G401 (cell line): ENCODE data around the gene ZCCHC18. TPM values are rescaled to one million over a fixed set of nuclear protein-coding genes. Genes with fewer than 3 reads are reported as not detected.
A peak's percentile ranks its signal among the peaks of the same experiment; 100 is the strongest.
"Not testable (repeated sequence)": the region's sequence is repeated elsewhere in the genome, so short reads cannot be mapped to it uniquely, and the experiment has no call there.

Source experiments
- DNase-seq: peaks from one replicate; pipeline ENCODE4 v3.0.0-alpha.2; 2015; ENCODE audit warnings: low spot score
- in situ Hi-C: cut with HindIII; loops from 2 replicates; pipeline ENCODE4 v1.10.0; 2016; ENCODE audit warnings: low sequenced_read_pairs, mixed read lengths
- total RNA-seq: library from RNA; depleted of rRNA; stranded (reverse); fragments of >200 nt; shearing (Covaris generic); gene quantifications from 2 replicates; pipeline ENCODE4 v1.2.3, GENCODE V29; 2014; rRNA removed

ZCCHC18 gene
- total RNA-seq, result 0.20 TPM in 1 of 2 replicates, not detected in the other

DNA sequence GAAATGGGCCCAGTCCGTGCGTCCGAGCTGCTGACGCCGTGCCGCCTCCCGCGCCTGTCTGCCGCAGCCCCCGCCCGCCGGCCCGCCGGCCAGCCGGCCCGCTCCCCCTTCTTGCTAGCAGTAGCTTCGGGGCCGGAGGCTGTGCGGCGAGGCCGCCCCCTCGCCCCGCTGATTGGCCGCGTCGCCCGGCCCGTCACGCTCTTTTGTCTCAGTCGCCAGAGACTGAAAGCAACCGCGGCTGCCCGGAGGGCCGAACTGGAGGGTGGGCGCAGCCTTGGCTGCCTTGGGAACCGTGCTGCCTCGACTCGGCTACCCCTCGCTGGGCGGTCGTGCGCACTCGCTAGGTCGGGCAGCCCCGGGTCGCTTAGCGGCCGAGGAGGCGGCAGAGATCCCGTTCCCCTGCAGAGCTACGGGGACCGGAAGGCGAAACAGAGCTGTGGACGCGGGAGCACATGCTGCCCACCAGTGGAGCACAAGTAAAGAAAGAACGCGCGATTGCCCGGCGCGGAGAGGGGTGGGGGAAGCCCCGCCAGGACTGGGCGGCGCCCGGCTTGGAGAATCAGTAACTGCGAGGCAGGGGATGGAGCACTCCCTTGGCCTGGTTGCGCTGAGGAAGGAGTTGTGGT, at the start of gene ZCCHC18:
Gene ZCCHC18 (plus strand): TSS at position 198 of the 626 bp plus-strand sequence. CDS start 1,589 bp downstream, outside the sequence.
- in situ Hi-C loops, result no loop called here
- DNase-seq, result peak; percentile 63

DNA sequence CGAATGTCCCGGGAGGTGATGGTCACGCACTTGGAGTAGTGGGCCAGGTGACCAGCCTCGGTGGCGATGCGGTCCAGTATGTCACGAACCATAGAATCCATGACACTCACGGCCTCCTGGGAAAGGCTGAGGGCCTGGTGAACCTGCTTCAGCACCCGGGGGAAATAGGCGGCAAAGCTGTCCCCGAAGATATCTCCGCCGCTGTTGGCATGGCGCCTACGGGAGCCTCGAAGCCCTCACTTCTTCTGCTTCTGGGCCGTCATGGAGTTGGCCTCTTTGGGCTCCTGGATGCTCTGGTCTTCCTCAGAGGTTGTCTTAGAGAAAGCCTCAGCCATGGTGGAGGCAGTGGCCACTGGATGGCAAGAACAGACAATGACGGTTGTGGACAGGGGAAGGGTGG, 49.7 kb upstream of the ZCCHC18 start:
- in situ Hi-C loops, DNase-seq: not testable (repeated sequence)

DNA sequence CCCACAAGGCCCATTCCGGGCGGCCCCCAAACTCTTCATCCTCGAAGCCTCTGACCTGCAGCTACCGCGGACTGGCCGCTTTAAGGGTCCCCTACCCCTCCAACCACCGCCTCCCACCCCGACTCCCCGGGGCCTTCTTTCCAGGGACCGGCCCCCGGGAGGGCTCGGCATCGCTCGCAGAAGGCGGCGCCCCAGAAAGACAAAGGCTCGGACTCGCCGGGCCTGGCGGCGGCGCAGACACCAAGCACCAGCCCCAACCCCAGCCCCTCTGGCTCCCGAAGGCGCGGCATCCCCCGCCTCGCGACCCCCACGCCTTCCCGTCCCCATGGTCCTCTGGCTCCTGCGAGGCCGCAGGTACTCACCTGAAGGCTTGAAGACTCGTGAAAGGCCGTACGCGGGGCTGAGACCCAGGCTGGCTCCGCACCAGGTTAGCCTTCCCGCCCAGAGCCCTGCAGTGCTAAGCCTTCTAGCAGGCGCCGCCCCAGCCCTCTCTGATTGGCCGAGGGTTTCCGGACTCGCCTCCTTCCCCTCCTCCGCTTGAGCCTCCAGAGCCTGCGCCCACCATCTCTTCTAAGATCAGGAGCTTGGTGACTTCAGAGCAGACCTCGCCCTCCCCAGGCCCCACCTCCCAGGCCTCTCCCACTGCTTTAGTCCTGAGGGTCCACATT, 36.4 kb upstream of the ZCCHC18 start, which contains the start of gene TMSB15C:
Gene TMSB15C (minus strand): TSS at position 459 of the 668 bp plus-strand sequence.
- DNase-seq, in situ Hi-C loops: not testable (repeated sequence)

DNA sequence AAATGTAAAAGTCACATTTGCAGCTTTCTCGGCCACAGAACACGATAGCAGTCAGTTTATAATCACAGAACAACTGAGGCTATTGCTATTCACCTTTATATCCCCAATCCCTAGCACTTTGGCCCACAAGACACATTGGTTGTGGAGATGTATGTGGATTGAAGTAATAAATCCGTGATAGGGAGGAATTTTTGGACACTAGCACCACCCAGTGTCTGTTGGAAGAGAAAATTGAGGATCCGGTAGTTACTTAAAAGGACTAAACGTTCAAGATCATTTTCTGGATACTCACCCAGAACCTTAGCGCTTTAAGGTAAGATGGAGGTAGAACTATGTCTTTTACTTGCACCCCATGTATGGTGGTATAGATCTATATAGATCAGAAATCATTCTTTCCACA, 34.5 kb upstream of the ZCCHC18 start:
- DNase-seq, in situ Hi-C loops: not testable (repeated sequence)

DNA sequence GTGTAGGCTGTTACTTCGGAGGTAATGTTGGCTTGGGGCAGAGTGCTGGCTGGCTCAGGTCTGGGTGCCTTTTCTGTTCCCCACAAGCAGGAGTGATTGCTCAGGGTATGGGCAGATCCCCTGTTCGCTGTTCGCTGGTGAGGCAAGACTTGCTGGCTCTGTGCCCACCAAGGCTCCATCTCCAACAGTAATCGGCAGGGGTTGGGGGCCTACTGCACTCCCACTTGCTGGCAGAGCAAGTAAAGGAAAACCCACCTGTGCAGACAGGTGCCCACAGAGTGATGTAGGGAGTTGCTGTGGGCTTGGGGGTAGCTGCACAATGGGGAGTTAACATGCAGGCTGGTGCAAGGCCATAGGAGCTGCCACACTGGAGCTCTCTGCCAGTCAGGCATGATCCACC, 28.3 kb upstream of the ZCCHC18 start:
- in situ Hi-C loops, result no loop called here
- DNase-seq, result no peak

DNA sequence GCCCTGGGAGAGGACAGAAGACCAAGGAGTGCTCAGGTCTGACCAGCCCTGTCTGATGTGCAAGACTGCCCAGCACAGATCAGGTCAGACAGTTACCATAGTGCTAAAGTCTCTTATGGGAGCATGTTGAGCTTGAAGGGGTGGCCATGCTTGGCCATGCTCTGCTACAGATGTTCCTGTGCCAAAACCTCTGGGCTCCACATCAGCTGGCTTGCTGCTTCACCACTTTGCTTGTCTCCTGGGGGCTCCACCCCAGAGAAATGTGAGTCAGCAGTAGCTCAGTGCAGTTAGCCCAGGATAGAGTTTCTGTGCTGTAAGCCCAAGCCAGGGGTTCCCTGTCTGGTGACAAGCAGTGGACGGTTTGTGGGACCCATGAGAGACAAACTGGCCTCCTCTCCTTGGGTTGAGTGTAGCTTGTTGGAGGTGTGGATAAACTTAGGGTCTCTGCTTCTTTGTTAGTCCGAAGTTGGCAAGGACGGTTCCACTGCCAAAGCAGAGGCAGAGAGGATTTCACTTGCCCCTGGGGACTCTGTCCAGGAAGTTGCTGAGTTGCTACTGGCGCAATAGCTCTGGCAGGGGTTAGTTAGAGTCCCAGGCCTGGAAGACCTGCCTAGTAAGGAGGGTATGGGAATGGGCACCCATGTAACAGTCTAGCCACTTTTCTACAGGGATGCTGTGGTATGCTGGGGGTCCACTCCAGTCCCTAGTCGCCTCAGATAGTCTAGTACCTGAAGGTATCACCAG, 27.6 kb upstream of the ZCCHC18 start:
- DNase-seq, result no peak
- in situ Hi-C loops, result no loop called here

DNA sequence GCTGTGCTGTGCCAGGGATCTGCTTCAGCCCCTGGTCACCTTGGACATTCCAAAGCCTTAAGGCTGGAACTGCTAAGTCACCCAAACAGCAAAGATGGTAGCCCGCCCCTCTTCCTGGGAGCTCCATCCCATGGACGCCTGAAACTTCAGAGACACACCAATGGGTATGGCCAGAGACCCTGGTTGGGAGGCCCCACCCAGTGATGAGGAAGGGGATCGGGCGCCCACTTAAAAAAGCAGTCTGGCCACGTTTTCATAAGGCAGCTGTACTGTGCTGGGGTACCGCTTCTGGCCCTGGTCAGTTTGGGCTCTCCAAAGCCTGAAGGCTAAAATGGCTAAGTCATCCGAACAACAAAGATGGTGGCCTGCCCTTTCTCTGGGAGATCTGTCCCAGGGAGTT, 26.8 kb upstream of the ZCCHC18 start:
- in situ Hi-C loops, result no loop called here
- DNase-seq, result no peak

DNA sequence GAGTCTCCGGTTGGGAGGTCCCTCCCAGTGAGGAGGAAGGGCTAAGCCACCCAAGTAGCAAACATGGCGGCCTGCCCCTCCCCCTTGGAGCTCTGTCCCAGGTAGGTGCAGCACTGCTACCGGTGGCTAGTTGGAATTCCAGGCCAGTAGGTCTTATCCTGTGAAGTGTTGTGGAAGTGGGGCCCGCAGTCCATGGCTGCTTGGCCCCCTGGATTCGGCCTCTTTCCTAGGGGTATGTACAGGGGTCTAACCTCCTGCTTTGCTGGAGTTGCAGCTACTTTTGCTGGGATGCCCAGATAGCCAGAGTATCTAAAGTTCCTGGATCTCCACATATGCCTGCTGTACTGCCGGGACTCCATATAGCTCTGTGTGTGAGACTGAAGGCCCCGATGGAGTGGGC, 26.4 kb upstream of the ZCCHC18 start:
- DNase-seq, result no peak
- in situ Hi-C loops, result no loop called here

DNA sequence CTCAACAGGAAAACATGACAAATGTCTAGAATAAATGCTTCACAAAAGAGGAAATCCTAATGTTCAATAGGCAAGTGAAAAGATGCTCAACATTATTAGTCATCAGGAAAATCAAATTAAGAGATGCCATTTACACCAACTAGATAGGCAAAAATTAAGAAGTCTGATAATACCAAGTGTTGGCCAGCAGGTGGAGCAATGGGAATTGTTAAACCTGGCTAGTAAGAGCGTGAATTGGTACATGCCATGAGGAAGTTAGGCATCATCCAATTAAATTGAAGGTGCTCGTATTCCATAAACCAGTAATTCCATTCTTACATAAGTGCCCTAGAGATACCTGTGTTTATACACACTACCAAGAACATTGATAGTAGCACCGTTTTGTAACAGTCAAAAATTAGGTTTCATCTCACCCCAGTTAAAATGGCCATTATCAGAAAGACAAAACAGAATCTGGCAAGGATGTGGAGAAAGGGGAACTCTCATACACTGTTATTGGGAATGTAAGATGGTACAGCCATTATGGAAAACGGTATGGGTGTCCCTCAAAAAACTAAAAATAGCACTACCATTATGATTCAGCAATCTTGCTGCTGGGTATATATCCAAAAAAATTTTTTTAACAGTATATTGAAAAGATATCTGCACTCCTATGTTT, 14.0 kb upstream of the ZCCHC18 start:
- in situ Hi-C loops, result no loop called here
- DNase-seq, result peak; percentile 91

DNA sequence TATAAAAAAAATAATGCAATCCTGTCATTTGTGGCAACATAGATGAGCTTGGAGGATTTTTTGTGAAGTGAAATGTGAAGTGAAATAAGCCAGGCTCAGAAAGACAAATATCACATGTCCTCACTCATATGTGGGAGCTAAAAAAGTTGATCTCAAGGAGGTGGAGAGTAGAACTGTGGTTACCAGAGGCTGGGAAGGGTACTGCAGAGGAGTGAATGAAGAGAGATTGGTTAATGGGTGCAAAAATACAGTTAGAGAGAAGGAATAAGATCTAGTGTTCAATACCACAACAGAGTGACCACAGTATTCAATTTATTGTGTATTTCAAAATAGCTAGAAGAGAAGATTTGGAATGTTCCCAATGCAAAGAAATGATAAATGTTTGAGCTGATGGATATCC, 13.4 kb upstream of the ZCCHC18 start:
- in situ Hi-C loops, result no loop called here
- DNase-seq, result no peak

DNA sequence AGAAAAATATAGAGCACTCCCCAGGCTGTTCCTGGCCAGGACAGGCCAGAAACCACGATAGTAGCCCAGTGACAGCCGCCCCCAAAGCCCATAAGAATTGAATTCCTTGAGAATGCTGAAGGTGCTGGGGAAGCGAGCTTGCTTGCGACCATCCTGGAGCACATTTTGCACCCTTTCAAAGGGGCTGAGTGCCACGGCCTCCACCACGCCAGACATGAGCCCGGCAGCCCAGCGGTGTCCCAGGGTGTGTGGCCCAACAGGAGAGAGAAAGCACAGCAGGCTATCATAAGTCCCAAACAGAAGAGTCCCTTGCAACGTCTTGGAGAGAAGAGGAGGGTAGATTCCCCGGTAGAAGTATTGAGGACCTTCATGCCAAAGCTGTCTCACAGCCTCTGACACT, 7.6 kb upstream of the ZCCHC18 start:
- DNase-seq, result no peak
- in situ Hi-C loops, result no loop called here

DNA sequence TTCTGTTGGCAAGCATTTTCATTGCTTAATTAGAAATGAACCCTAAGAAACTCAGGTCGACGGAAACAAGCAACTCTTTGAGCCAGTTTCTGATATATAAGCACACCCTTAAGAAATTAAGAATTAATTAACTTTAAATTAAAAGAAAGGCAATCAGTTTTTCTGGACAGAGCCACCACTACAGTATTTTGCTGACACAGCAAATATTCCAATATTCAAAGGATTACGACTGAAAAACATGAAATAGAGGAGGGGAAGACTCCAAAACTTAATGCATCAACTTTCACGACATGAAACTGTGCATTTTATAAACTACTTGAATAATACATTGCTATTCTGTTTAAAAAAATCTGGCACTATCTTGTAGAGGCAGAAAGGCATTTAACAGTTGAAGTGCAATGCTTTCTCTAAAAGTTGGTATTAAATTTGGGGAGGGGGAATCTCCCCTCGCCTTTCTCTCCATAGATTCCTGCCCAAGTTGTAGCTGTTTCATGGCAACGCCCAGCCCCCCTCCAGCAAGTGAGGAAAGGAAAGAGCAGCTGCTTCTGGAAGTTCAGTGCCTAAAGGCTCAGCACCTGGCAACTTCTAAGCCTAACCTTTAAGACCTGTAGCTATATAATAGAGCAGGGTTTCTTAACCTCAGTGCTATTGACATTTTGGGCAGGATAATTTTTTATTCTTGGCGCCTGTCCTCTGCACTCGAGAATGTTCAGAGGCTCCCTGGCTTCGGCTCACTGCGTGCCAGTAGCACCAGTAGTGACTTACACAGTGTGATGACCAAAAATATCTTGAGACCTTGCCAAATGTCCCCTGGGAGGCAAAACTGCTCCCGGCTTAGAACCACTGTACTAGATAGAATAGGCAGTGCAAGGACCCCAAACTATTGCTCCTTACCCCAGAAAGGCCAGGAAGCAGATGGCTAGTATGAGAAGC, 6.7 kb upstream of the ZCCHC18 start:
- in situ Hi-C loops, result no loop called here

DNA sequence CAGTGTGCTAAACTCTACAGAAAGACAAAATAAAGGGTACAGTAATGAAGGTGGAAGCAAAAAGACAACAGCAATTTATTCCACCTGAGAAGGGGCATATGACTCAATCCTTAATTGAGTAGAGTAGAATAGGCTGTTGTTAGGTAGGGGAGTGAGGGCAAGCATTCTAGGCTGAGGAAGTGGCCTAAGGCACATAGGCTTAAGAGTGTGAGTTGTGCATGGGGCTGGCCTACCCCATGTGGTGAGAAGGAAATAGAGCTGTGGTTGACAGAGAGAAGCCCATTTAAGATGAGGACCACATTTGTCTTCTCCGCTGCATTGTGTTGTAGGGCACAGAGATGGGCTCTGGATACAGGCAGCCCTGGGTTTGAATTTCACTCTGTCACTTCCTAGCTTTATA, 3.4 kb upstream of the ZCCHC18 start:
- no peak for DNase-seq
- in situ Hi-C loops, result no loop called here

More for the DNA sequence above, 6.7 kb upstream of the ZCCHC18 start:
- no peak for DNase-seq

DNA sequence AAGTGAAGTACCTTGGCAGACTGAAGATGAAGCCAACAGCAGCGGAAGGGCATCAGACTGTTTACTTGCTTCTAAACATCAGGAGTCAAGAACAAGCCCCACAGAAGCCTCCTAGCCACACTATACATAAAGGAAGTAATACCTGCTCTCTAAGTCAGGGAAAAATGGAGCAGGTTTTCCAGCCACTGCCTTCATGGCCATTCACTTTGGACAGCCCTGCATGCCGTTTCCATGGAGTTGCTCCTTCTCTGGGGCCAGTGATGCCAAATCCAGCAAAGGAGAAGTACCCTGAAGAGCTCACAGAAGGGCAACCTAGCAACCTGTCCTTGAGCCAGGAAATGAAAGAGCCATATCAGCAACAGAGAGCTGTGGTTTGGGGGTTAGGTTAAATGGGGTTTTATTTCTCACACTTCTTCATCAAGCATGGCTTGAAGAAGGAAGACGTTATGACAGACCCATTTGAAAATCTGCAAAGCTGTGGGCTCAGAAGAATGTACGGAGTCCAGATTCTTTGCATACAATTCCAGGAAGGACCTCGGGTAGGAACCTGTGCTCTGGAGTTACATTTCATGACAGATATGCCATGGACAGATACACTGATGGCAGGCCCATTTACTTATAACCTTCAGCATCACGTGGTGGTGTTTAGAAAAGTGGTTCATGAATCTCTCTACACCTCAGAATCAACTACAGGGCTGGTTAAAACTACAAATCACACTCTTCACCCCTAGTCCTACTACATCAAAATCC, 1.7 kb upstream of the ZCCHC18 start:
- DNase-seq, in situ Hi-C loops: not testable (repeated sequence)

DNA sequence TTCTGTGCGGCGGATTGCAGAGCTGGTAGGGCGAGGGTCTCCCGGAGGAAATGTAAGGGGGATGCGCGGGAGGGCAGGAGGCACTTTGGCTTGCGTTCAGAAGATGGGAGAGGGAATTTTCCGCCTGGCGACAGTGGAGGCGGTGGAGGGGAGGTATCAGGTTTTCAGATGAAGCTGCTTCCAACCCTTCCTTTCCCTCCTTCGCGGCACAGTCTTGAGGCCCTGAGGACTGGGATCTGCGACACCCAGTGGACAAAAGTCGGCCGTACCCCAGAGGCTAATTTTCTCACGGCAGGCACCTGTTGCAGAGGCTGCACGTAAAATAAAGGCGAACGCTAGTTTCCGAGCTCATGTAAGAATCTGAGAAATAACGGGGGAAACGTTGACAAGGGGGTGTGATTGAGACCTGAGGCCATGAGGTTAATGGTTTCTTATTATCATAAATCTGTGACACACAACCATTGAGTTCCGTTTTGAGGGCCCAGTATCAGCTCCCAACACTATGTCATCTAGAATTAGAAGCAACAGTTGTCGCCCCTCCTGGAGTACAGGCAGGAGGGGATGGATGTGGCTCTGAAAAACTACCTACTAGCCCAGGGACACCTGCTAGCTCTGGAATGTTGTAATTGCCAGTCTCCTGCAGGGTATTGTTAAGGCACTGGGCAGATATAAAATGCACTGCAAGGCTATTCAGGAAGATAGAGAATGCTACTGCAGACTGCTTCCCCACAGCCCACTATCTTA, 1.1 kb downstream of the ZCCHC18 start:
- peak; percentile 83 for DNase-seq
- in situ Hi-C loops, result no loop called here

DNA sequence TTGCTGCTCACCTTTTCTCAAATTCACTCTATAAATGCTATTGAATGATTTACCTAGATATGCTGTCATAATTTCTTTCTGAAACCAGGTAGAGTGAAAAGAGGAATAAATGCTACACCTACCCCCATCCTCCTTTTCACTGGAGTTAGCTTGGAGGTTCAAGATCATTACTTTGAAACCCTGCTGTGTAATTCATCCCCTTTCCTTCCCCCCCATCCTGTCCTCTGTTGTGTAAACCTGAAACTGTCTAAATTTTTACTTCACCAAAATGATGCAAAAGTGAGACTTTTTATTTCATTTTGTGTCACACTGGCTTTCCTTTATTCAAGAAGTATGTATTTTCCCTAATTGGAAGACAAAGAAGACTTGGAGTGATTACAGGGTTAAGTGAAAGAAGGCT, 5.4 kb downstream of the ZCCHC18 start:
- in situ Hi-C loops, result no loop called here

DNA sequence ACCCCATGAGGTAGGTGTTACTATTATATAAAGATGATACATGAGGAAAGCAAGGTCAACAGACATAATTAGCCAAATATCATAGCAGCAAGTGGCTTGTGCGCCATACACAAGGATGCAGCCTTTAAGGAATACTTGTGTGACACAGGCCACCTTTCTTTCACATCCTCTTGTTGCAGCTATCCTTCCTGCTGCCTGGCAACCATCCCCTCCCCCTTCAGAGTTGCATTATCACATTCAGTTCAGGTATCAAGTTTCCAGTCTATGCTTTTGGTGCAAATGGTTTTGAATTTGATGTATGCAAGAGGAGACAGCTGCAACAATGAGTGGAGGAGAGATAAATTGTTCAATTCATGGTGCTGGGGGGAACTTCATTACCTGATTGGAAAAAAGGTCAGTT, 6.4 kb downstream of the ZCCHC18 start:
- no peak for DNase-seq
- in situ Hi-C loops, result no loop called here

More for the DNA sequence above, 5.4 kb downstream of the ZCCHC18 start:
- no peak for DNase-seq
